ENCODE results near the gene OR10A6.

The OR10A6 gene

GRCh38 chr11:7911011-7911410 is 20.1 kb downstream of the OR10A6 start:
- in situ Hi-C loops (cut with HindIII; ENCODE audit: low sequenced_read_pairs), result no loop called here

GRCh38 chr11:7910286-7910788 is 20.7 kb downstream of the OR10A6 start:
- in situ Hi-C loops (cut with HindIII; ENCODE audit: low sequenced_read_pairs), result no loop called here

DNA sequence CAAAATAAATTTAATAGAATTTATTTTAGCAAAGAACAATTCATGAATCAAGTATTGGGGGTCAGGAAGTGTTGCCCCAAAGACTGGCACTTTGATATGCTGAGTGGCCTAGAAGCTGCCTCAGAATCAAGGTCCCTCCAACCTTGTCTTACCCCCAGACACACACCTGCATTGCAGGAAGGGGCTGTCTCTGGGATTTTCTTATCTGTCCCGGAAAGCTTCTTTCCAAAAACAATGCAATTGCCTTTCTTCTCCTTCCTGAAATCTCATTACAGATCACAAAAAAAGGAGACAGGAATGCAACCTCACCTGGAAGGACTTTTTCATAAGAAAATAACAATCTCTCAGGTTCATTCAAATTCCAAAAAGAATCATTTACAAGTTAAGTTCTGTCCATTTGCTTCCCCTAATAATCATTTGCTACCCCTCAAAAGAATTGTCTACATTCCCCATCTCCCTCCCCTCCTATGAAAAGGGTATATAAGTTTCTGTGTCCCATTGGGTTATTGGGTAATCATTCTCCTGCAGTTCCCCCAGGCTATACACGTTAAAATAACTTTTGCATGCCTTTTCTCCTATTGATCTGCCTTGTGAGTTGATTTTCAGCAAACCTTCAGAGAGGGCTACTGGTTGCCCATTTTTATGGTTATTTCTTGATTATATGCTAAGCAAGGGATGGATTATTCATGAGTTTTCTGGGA is 21.3 kb downstream of the OR10A6 start:
- in situ Hi-C loops (cut with HindIII; ENCODE audit: low sequenced_read_pairs), result no loop called here

GRCh38 chr11:7907121-7907520 is 23.9 kb downstream of the OR10A6 start:
- in situ Hi-C loops (cut with HindIII; ENCODE audit: low sequenced_read_pairs), result no loop called here

- in situ Hi-C loops (cut with HindIII; ENCODE audit: low sequenced_read_pairs), result no loop called here
Observed at GRCh38 chr11:7906481-7906880, 24.6 kb downstream of the OR10A6 start.

- in situ Hi-C loops (cut with HindIII; ENCODE audit: low sequenced_read_pairs), result no loop called here
Observed at GRCh38 chr11:7905961-7906429, 25.1 kb downstream of the OR10A6 start.

- in situ Hi-C loops (cut with HindIII; ENCODE audit: low sequenced_read_pairs), result no loop called here
Observed at GRCh38 chr11:7905549-7905948, 25.5 kb downstream of the OR10A6 start.

GRCh38 chr11:7904917-7905316 is 26.2 kb downstream of the OR10A6 start:
- in situ Hi-C loops (cut with HindIII; ENCODE audit: low sequenced_read_pairs), result no loop called here

DNA sequence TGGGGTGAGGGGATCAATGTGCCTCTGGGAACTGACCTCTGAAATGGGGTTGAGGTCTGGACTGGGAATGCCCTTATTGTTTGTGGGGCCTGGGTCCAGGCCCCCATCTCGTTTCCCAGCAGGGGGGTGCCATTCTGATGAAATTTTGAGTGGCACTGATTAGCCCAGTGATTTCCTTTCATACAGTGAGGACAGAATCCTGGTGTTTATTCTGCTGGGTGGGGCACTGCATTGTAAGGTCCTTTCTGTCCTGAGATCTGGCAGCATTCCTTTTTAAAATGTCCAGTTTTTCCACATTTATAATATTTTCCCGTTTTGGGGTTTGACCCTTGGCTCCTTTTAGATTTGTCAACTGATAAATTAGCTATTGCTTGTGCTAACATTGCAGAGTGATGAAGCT is 27.1 kb downstream of the OR10A6 start:
- in situ Hi-C loops (cut with HindIII; ENCODE audit: low sequenced_read_pairs), result no loop called here

DNA sequence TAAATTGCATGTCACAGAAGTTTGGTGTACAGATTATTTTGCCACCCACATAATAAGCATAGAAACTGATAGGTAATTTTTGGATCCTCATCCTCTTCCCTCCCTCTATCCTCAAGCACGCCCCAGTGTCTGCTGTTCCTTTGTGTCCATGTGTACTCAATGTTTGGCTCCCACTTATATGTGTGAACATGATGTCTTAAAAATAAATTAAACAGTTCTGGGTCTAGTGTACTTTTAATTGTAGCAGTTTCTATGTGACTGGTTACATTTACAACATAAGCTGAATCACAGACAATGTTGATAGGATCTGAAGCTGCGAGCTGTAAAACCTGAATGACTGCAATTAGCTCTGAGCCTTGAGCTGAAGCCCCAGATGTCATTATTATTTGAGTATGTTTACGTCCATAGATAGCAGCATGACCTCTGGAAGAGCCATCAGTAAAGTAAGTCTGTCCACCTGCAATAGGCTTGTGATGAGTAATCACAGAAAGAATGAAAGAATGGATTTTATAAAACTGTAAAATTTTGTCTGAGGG is 29.7 kb downstream of the OR10A6 start:
- in situ Hi-C loops (cut with HindIII; ENCODE audit: low sequenced_read_pairs), result no loop called here

DNA sequence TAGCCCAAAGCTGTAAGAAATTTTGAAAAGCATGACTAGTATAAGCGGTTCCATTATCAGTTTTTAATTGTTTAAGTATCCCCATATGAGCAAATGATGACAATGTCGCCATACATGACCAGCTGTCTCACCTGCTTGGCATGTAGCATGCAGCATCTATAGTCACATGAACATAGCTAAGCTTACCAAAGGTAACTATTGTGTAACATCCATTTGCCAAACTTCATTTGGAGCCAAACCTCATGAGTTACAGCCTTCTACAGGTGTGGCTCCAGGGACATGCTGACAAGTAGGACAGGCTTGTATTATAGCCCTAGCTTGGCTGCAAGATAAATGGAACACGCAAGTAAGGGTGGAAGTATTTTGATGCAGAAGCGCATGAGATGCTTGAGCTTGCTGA is 30.4 kb downstream of the OR10A6 start:
- in situ Hi-C loops (cut with HindIII; ENCODE audit: low sequenced_read_pairs), result no loop called here

- in situ Hi-C loops (cut with HindIII; ENCODE audit: low sequenced_read_pairs), result no loop called here
Observed at GRCh38 chr11:7899418-7899817, 31.6 kb downstream of the OR10A6 start.

- in situ Hi-C loops (cut with HindIII; ENCODE audit: low sequenced_read_pairs), result no loop called here
Observed at GRCh38 chr11:7898666-7899283, 32.3 kb downstream of the OR10A6 start.

- in situ Hi-C loops (cut with HindIII; ENCODE audit: low sequenced_read_pairs), result no loop called here
Observed at GRCh38 chr11:7896009-7896785, 34.9 kb downstream of the OR10A6 start.

- in situ Hi-C loops (cut with HindIII; ENCODE audit: low sequenced_read_pairs), result loop anchor here (5.0 kb wide), 1 partner anchor 83 kb away; no protein-coding TSS in a partner anchor
Observed at GRCh38 chr11:7894251-7894650, 36.8 kb downstream of the OR10A6 start.

- in situ Hi-C loops (cut with HindIII; ENCODE audit: low sequenced_read_pairs), result loop anchor here (5.0 kb wide), 1 partner anchor 84 kb away; no protein-coding TSS in a partner anchor
Observed at GRCh38 chr11:7893796-7894195, 37.3 kb downstream of the OR10A6 start.

- in situ Hi-C loops (cut with HindIII; ENCODE audit: low sequenced_read_pairs), result loop anchor here (5.0 kb wide), 1 partner anchor 84 kb away; no protein-coding TSS in a partner anchor
Observed at GRCh38 chr11:7892840-7893254, 38.2 kb downstream of the OR10A6 start.

DNA sequence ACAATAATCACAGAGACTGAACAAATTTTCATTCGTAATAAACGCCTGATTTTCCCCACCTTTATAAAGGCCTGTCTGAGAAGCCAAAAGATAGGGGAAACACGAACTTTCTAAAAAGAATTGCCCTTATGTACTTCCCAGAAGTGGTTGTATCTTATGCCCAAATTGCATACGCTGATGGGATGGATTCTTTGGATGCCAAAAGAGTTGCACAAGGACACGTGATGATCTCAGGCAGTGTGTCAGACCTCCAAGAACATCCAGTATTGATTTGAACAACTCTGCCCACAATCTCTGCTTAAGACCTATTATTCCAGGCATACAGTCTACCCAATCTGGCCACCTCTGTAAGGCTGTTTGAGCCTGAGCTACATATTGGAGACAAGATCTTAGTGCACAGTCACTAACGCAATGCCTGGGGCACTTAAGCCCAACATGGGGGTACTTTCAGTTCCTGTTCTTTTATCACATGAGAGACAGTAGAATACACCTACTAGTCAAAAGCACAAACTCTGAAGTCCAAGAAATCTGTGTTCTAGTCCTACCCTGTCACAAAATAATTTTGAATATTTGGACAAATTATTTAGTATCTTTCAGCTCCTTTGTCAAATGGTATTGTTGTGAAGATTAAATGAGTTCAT is 38.9 kb downstream of the OR10A6 start:
- in situ Hi-C loops (cut with HindIII; ENCODE audit: low sequenced_read_pairs), result loop anchor here (5.0 kb wide), 1 partner anchor 85 kb away; no protein-coding TSS in a partner anchor

DNA sequence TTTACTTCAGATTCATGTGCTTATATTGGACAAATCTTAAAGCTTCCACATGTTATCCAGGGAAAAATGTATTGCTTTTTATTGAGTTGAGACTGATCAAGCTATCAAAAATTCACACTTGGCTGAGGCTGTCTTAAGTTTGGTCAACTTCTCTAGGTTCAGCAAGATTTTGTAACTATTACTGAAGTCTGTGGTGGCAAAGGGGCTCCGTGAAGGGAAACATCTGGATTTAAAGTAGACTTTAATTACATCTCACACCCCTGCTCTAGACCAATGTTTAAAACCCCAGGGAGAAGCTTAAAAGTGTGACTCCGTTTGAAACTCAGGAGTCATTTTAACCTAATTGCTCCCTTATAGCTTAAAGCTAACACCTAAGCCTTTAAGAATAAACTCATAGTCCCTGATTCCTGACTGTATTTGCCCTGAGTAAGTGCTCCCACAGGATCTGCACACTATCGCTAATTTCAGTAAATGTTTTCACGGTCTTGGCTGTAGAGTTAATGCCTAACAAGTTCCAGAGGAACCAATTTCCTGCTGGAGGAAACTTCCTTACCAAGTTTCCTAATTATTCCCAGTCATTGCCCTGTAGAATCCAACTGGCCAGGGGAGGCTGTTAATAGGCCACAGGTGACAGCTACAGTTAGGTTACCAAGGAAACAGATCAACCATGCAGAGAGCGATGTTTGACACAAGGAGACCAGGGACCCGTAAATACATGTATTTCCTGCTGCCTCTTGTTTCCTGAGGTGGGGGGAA is 40.5 kb downstream of the OR10A6 start:
- in situ Hi-C loops (cut with HindIII; ENCODE audit: low sequenced_read_pairs), result loop anchor here (5.0 kb wide), 1 partner anchor 87 kb away; no protein-coding TSS in a partner anchor

DNA sequence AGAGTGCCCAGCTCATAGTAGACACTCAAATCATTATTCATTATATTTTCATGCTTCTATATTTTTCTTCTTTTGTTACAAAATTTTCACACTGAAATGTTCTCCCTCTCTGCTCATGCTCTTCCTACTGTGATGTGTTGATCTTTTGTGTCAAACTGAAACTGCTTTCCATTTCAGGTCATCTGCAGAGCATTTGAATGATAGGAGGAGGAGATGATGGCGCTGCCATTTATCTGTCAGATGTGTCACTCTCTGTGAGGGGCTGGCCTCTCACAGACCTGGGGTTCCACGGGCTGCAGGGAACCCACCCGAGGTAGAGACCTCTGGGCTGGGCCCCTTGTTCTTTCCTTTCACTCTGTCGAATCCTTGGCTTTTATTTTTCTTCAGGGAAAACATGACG is 41.1 kb downstream of the OR10A6 start:
- in situ Hi-C loops (cut with HindIII; ENCODE audit: low sequenced_read_pairs), result loop anchor here (5.0 kb wide), 1 partner anchor 87 kb away; no protein-coding TSS in a partner anchor
